KOPT-K1 (cell line): ENCODE data around the gene TRIM8.
"Not testable (repeated sequence)": the region's sequence is repeated elsewhere in the genome, so short reads cannot be mapped to it uniquely, and the experiment has no call there.

ENCODE experiments used
- H3K27ac ChIP-seq: fragments of 200-600 bp; sonication (generic); 2 replicates; pipeline ENCODE4 v1.5.1; 2016; ENCODE audit warnings: antibody characterized with exemption, mild to moderate bottlenecking, low read depth, low read length; ENCODE audit not compliant: poor library complexity, severe bottlenecking
- H3K36me3 ChIP-seq: fragments of 200-600 bp; sonication (generic); 2 replicates; pipeline ENCODE4 v1.5.1; 2017; ENCODE audit warnings: antibody characterized with exemption, mild to moderate bottlenecking, low read length, moderate library complexity; ENCODE audit not compliant: insufficient read depth
- H3K9me3 ChIP-seq: fragments of 200-600 bp; sonication (generic); 2 replicates; pipeline ENCODE4 v1.5.1; 2017; ENCODE audit warnings: antibody characterized with exemption, low read length, mild to moderate bottlenecking; ENCODE audit not compliant: insufficient read depth, poor library complexity, severe bottlenecking

The TRIM8 gene

GRCh38 chr10:102675666-102676533, 31.6 kb downstream of the TRIM8 start:
- Histone ChIP-seq H3K9me3 (no peaks in the 10 kb centered on the region), H3K27ac (peak overlapping the region; percentile 81), H3K36me3 (no peaks in the 10 kb centered on the region)

DNA sequence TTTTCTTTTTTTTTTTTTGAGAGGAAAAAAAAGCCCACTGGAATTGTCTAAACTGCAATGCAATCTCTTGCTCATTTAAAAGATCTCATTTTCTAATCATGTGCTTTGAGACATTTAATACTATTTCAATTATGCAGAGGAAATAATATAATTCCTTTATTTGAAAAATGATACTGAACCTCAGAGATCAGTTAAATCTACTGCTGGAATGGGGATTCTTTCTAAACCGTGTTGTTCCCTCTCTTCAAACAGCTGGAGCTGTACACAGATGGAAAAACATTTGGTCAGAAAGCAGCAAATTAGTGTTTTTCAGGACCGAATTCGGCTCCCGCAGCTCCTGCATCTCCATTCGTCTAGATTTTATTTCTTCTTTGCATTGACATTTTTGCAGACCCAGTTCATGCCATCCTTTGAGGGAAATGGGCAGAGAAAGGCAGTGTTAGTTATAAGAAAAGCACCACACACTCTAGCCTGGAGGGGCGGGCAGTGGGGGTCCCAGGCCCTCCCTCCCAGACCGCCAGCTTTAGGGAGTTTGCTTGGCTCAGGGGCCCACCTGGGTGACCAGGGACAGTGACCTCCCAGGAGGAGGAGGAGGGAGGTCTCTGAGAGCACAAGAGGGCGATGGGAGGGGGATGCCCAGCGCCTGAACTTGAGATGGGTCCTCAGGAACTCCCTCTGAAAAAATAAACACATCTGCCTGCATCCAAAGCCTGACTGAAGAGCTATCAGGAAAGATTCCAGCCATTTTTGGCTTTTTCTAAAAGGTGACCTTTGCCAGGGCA, 32.4 kb downstream of the TRIM8 start:
- no peaks in the 10 kb centered on the region for H3K36me3 ChIP-seq
- no peaks in the 10 kb centered on the region for H3K9me3 ChIP-seq
- H3K27ac ChIP-seq, result peak overlapping the region; percentile 81

GRCh38 chr10:102677331-102678067, 33.2 kb downstream of the TRIM8 start:
- Histone ChIP-seq H3K36me3 (0 out of 2 replicates have a peak, but pooled peaks cover 3% of the 10 kb centered on the region), H3K9me3 (no peaks in the 10 kb centered on the region), H3K27ac (no peak overlapping the region)

GRCh38 chr10:102678068-102678400, 33.8 kb downstream of the TRIM8 start:
- Histone ChIP-seq H3K9me3 (no peaks in the 10 kb centered on the region), H3K36me3 (0 out of 2 replicates have a peak, but pooled peaks cover 3% of the 10 kb centered on the region), H3K27ac (no peak overlapping the region)

DNA sequence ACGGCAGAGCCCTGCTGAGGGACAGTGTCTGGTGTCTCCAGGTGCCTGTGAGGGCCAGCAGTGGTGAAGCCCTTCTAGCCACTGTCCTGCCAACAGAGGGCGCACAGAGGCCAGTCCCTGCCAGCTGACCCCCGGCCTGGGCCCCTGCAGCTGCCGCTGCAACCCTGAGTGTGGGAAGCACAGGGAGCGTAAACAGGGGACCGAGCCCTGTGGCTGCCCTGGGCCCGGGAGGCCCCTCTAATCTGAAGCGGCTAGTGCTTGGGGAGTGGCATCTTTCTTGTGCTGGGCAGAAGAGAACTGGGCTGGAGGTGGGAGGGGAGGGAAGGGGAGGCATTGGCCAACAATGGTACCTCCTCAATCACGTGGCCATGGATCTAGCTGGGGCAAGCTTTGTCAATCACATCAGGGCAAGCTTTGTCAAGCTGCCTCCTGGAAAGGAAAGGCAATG, 34.6 kb downstream of the TRIM8 start:
- no peaks in the 10 kb centered on the region for H3K9me3 ChIP-seq
- no peak overlapping the region for H3K27ac ChIP-seq
- 0 out of 2 replicates have a peak, but pooled peaks cover 3% of the 10 kb centered on the region for H3K36me3 ChIP-seq

DNA sequence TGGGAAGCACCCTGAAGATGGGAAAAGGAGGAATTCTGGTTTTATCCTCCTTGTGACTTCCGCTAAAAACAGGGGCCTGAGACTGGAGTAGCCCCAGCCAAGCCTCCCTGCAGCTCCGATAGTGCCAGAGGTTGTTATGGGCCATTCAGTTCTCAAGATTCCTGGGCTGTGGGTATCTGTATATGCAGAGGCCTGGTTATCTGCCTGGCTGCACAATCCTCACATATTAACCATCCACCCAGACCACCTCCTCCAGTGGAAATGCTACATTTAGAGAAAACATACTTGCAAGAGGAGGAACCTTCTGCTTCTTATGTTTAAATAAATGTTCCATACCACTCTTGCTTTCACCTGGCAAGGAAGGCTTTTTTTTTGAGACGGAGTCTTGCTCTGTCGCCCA, 35.3 kb downstream of the TRIM8 start:
- H3K27ac ChIP-seq, result no peak overlapping the region
- 0 out of 2 replicates have a peak, but pooled peaks cover 3% of the 10 kb centered on the region for H3K36me3 ChIP-seq
- H3K9me3 ChIP-seq, result no peaks in the 10 kb centered on the region

DNA sequence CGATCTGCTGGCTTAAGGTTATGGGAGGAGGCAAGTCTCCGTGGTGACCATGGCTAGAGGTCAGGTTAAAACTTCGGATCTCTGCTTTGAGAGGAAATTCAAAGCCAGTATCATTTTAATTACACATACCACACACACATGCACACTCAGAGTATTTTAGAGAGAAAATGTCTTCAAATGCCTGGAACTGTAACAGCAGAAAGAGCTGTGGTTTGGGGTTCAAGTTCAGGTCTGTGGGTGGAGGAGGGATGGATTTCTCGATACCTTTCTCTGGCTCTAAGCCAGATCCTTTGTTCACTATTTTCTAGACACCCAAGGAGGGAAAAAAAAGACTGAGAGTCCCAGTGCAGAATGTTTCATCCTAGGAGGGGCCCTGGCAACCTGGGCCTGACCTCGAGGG, 37.4 kb downstream of the TRIM8 start:
- Histone ChIP-seq H3K9me3 (no peaks in the 10 kb centered on the region), H3K36me3 (peaks cover 14% of the 10 kb centered on the region), H3K27ac (peak overlapping the region; percentile 12)

- H3K27ac ChIP-seq, result no peak overlapping the region
- H3K36me3 ChIP-seq, result peaks cover 14% of the 10 kb centered on the region
- no peaks in the 10 kb centered on the region for H3K9me3 ChIP-seq
Observed at GRCh38 chr10:102682416-102682815, 38.1 kb downstream of the TRIM8 start.

DNA sequence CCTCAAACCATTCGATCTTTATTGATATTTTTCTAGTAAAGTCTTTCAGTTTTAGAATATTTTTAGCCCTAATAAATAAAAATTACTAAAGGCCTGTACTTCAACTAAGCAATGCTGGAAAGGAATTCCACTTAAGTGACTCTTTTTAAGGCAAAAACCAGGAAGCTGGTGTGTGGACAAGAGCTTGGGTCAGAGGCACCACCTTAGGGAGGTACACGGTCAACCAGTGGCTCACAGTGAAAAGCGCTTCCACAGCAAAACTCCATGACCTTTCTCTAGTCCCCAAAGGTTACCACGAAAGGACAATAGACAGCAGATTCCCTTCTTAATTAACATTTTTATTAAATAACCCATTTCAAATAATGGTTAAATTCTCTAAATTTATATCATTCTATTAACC, 38.7 kb downstream of the TRIM8 start:
- no peak overlapping the region for H3K27ac ChIP-seq
- H3K9me3 ChIP-seq, result no peaks in the 10 kb centered on the region
- peaks cover 14% of the 10 kb centered on the region for H3K36me3 ChIP-seq

GRCh38 chr10:102683736-102684135, 39.5 kb downstream of the TRIM8 start:
- Histone ChIP-seq H3K27ac (no peak overlapping the region), H3K36me3 (peaks cover 14% of the 10 kb centered on the region), H3K9me3 (no peaks in the 10 kb centered on the region)

- peaks cover 3% of the 10 kb centered on the region; the same call in 1 of the 2 replicates for H3K36me3 ChIP-seq
- no peak overlapping the region for H3K27ac ChIP-seq
- H3K9me3 ChIP-seq, result no peaks in the 10 kb centered on the region
Observed at GRCh38 chr10:102691285-102692066, 47.2 kb downstream of the TRIM8 start.

GRCh38 chr10:102695401-102695800, 51.1 kb downstream of the TRIM8 start:
- peaks cover 29% of the 10 kb centered on the region for H3K36me3 ChIP-seq
- not testable (repeated sequence) for H3K9me3 ChIP-seq, H3K27ac ChIP-seq

- no peaks in the 10 kb centered on the region for H3K9me3 ChIP-seq
- no peak overlapping the region for H3K27ac ChIP-seq
- H3K36me3 ChIP-seq, result peaks cover 29% of the 10 kb centered on the region
Observed at GRCh38 chr10:102696736-102697135, 52.5 kb downstream of the TRIM8 start.

DNA sequence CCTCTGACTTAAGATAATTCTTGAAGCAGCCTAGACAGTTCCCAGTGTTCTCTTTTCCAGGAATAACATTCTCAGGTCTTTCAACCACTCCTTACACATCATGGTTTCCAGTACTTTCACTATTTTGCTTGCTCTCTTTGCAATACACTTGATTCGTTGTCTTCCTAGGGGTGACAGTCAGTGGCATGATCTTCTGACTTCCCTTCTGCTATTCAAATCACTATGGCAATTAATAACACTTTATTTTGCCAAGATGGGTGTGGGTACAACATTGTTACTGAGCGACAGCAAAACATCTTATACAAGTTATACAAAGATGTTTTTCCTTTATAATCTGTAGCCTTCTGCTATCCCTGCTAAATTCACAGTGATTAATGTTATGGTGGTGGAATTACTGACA, 54.6 kb downstream of the TRIM8 start:
- peaks cover 29% of the 10 kb centered on the region for H3K36me3 ChIP-seq

More for the DNA sequence above, 54.6 kb downstream of the TRIM8 start:
- Histone ChIP-seq H3K27ac (no peak overlapping the region), H3K9me3 (no peaks in the 10 kb centered on the region)
